ENCODE measurements around the gene SNAP91.
"Not testable (repeated sequence)": the region's sequence is repeated elsewhere in the genome, so short reads cannot be mapped to it uniquely, and the experiment has no call there.

The SNAP91 gene

GRCh38 chr6:83601119-83601518, 107.8 kb downstream of the SNAP91 start:
- TF ChIP-seq PAX5 (IDR thresholded peaks at IDR 0.05; ENCODE audit: insufficient read depth, low read length, severe bottlenecking) (no peak), POLR2AphosphoS5 (IDR thresholded peaks at IDR 0.05; ENCODE audit: low read depth, low read length) (no peak), SPI1 (IDR thresholded peaks at IDR 0.05; ENCODE audit: low read depth, low read length) (no peak), POU2F2 (IDR thresholded peaks at IDR 0.05; ENCODE audit: low read depth, low read length) (no peak), POLR2A (IDR thresholded peaks at IDR 0.05; ENCODE audit: low read depth, low read length) (no peak), TAF1 (IDR thresholded peaks at IDR 0.05; ENCODE audit: low read depth, low read length) (no peak)
- no peak for FAIRE-seq
- DNase-seq (ENCODE audit: insufficient read length, low spot score) = no peak

DNA sequence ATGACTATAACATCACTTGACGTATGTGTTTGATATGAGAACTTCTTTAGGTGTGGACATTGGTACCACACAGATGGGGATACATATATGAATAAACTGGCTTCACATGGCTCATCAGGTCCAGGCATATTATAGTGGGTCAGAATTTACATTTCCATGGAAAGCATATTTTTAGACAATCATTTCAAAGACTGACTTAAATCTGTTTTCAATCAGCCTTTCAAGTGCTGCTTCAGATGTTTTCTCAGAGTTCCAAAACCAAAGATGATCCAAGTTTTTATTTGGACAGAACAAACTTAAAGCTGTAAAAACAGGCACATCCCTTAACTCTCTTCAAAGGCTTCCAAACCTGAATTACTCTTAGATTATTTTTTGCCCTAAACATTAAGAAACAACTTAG, 108.4 kb downstream of the SNAP91 start:
- TF ChIP-seq PAX5 (IDR thresholded peaks at IDR 0.05; ENCODE audit: insufficient read depth, low read length, severe bottlenecking) = no peak
- DNase-seq (ENCODE audit: insufficient read length, low spot score) (no peak), FAIRE-seq (no peak)

DNA sequence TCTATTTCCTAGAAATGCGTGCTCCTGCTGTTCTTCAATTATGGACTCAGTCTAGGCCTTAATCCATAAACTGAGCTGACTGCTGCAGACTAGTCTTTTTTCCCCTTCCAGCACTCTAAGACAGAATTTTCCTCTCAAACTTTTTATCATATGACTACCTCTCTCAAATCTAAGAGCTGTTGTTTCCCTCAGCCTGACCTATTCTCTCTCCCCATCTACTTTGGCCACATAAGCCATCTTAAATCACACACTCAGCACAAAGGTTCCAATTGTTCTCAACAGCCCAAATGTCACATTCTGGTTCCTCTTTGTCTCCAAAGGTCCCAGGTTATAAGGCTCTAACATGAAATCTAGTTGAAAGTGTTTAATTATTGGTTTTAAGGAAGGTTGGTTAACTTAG, 111.4 kb downstream of the SNAP91 start:
- TF ChIP-seq POLR2A (IDR thresholded peaks at IDR 0.05; ENCODE audit: low read depth, low read length) (no peak), TAF1 (IDR thresholded peaks at IDR 0.05; ENCODE audit: low read depth, low read length) (no peak), PAX5 (IDR thresholded peaks at IDR 0.05; ENCODE audit: insufficient read depth, low read length, severe bottlenecking) (no peak), SPI1 (IDR thresholded peaks at IDR 0.05; ENCODE audit: low read depth, low read length) (no peak), POLR2AphosphoS5 (IDR thresholded peaks at IDR 0.05; ENCODE audit: low read depth, low read length) (no peak), POU2F2 (IDR thresholded peaks at IDR 0.05; ENCODE audit: low read depth, low read length) (no peak)
- no peak for DNase-seq (ENCODE audit: insufficient read length, low spot score)
- no peak for FAIRE-seq

DNA sequence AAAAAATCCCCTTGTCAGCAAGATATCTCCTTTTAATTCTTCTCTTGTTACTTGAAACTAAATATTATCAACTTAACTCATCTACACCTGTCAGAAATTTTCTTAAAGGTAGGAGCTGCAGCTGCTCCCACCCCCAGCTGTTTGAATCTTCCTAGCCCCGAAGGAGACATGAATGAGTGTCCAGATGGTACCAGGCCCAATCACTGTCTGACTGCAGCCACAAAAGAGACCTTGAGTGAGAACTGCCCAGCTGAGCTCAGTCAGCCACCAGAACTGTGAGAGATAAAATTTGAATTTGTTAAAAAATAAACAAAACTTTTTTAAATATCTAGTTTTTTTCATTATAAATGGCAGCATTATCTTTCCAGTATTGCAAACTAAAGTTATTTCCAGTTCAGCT, 111.8 kb downstream of the SNAP91 start:
- no peak for DNase-seq (ENCODE audit: insufficient read length, low spot score)
- no peak for FAIRE-seq
- TF ChIP-seq PAX5 (IDR thresholded peaks at IDR 0.05; ENCODE audit: insufficient read depth, low read length, severe bottlenecking) (no peak), TAF1 (IDR thresholded peaks at IDR 0.05; ENCODE audit: low read depth, low read length) (no peak), POU2F2 (IDR thresholded peaks at IDR 0.05; ENCODE audit: low read depth, low read length) (no peak)

GRCh38 chr6:83594941-83595340, 114.0 kb downstream of the SNAP91 start:
- no peak for FAIRE-seq
- DNase-seq (ENCODE audit: insufficient read length, low spot score) = no peak
- TF ChIP-seq POLR2A (IDR thresholded peaks at IDR 0.05; ENCODE audit: low read depth, low read length) = no peak
- TF ChIP-seq SPI1 (IDR thresholded peaks at IDR 0.05; ENCODE audit: low read depth, low read length) = no peak
- no peak for TF ChIP-seq PAX5 (IDR thresholded peaks at IDR 0.05; ENCODE audit: insufficient read depth, low read length, severe bottlenecking)

DNA sequence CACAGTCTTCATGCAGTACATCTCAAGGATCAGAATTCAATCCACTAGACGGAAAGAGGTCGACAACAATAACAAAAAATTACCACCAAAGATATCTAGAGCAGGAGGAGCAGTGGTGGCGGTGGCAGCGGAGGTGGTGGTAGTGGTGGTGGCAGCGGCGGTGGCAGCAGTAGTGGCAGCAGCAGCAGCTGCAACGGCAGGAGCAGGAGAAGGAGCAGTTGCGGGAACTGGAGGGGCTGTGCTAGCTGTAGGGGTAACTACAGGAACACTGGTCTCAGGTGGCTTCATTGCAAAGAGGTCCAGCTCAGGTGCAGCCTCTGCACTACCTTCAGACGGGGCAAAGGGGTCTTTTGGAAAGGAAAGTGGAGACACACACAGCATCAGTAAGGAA, 115.5 kb downstream of the SNAP91 start:
- no peak for FAIRE-seq
- no peak for DNase-seq (ENCODE audit: insufficient read length, low spot score)

DNA sequence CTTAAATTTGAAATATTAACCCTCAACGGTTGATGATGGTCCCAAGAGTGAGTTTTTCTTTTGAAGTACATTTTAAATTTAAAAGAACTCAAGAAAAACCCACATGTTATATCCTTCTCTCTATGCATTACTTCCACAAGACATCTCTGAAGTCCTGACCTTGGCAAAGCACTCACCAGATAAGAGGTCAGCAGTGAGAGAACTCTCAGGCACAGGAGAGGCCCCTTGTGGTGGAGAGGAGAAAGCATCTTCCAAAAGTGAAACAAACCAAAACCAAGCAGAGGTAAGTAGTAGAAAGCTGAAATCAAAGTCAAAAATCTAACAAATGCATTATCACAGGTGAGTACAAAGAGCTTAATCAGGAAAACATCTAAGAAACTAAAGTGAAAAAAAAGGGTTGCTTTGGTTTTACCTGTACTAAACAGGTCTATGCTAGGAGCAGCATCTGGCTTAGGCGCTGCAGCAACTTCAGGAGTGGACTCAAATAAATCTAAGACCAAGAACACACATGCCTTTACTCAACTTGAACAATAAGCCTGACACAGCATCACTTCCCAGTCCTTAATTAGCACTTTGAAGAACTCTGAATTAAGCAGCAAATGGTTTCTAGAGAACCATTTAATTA, 116.0 kb downstream of the SNAP91 start:
- TF ChIP-seq POLR2A (IDR thresholded peaks at IDR 0.05; ENCODE audit: low read depth, low read length) (no peak), PAX5 (IDR thresholded peaks at IDR 0.05; ENCODE audit: insufficient read depth, low read length, severe bottlenecking) (no peak), POLR2AphosphoS5 (IDR thresholded peaks at IDR 0.05; ENCODE audit: low read depth, low read length) (no peak), TAF1 (IDR thresholded peaks at IDR 0.05; ENCODE audit: low read depth, low read length) (no peak), SPI1 (IDR thresholded peaks at IDR 0.05; ENCODE audit: low read depth, low read length) (no peak)
- peak; percentile 8 for DNase-seq (ENCODE audit: insufficient read length, low spot score)
- FAIRE-seq = peak; percentile 59

More for the DNA sequence above, 115.5 kb downstream of the SNAP91 start:
- TF ChIP-seq POLR2A (IDR thresholded peaks at IDR 0.05; ENCODE audit: low read depth, low read length) (no peak), SPI1 (IDR thresholded peaks at IDR 0.05; ENCODE audit: low read depth, low read length) (no peak), PAX5 (IDR thresholded peaks at IDR 0.05; ENCODE audit: insufficient read depth, low read length, severe bottlenecking) (no peak)

DNA sequence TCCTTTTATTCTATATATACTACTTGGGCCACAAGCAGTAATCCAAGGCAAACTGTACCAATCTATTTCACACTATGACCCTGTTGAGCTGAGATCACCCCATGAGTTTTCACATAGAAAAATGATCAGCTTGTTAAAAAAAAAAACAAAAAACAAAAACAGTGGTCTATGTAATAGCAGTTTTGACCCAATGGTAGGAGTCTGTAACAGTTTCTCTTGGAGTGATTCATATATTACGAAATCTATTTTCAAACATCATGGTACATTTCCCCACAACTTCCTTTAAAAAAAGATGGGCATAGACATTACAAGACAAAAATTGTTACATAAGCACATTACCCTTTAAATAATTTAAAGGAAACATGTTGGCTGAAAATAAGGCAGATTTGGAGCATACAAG, 118.5 kb downstream of the SNAP91 start:
- TF ChIP-seq POLR2AphosphoS5 (IDR thresholded peaks at IDR 0.05; ENCODE audit: low read depth, low read length) (no peak), TAF1 (IDR thresholded peaks at IDR 0.05; ENCODE audit: low read depth, low read length) (no peak)
- FAIRE-seq (no peak), DNase-seq (ENCODE audit: insufficient read length, low spot score) (no peak)

DNA sequence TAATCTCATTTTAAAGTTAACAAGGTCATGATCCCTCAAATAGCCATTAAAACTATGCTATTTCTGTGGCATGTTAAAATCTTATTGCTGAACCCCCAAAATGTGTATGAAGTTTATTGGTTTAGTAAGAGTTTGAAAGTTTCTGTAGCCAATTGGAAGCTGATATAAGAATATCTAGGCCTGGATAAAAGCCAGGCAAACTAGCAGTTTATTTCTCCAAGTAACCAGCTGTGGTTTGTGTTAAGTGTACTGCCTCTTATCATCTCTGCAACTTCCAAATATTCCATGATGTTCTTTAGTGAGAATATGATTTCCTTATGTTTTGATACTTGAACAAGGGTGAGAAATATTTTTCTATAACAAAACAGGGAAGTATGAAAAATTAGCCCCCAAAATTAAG, 119.8 kb downstream of the SNAP91 start:
- FAIRE-seq (no peak), DNase-seq (ENCODE audit: insufficient read length, low spot score) (no peak)
- TF ChIP-seq PAX5 (IDR thresholded peaks at IDR 0.05; ENCODE audit: insufficient read depth, low read length, severe bottlenecking) (no peak), TAF1 (IDR thresholded peaks at IDR 0.05; ENCODE audit: low read depth, low read length) (no peak), POLR2AphosphoS5 (IDR thresholded peaks at IDR 0.05; ENCODE audit: low read depth, low read length) (no peak)

- FAIRE-seq = no peak
These were observed 130.8 kb downstream of the SNAP91 start for GRCh38 chr6:83578057-83578456.

GRCh38 chr6:83574783-83575182, 134.1 kb downstream of the SNAP91 start:
- DNase-seq (ENCODE audit: insufficient read length, low spot score) (no peak), FAIRE-seq (no peak)
- TF ChIP-seq POLR2A (IDR thresholded peaks at IDR 0.05; ENCODE audit: low read depth, low read length) (no peak), PAX5 (IDR thresholded peaks at IDR 0.05; ENCODE audit: insufficient read depth, low read length, severe bottlenecking) (no peak), POLR2AphosphoS5 (IDR thresholded peaks at IDR 0.05; ENCODE audit: low read depth, low read length) (no peak), SPI1 (IDR thresholded peaks at IDR 0.05; ENCODE audit: low read depth, low read length) (no peak), POU2F2 (IDR thresholded peaks at IDR 0.05; ENCODE audit: low read depth, low read length) (no peak), TAF1 (IDR thresholded peaks at IDR 0.05; ENCODE audit: low read depth, low read length) (no peak)

More at GRCh38 chr6:83578057-83578456, 130.8 kb downstream of the SNAP91 start:
- DNase-seq (ENCODE audit: insufficient read length, low spot score) = no peak
- TF ChIP-seq POU2F2 (IDR thresholded peaks at IDR 0.05; ENCODE audit: low read depth, low read length) (no peak), PAX5 (IDR thresholded peaks at IDR 0.05; ENCODE audit: insufficient read depth, low read length, severe bottlenecking) (no peak), SPI1 (IDR thresholded peaks at IDR 0.05; ENCODE audit: low read depth, low read length) (no peak), TAF1 (IDR thresholded peaks at IDR 0.05; ENCODE audit: low read depth, low read length) (no peak)

GRCh38 chr6:83571663-83572185, 137.2 kb downstream of the SNAP91 start:
- not testable (repeated sequence) for FAIRE-seq; DNase-seq (ENCODE audit: insufficient read length, low spot score)

All from GM12891 (cell line).